HG03460 (cell line): ENCODE results near the gene BCKDK.
"Not testable (repeated sequence)": the region's sequence is repeated elsewhere in the genome, so short reads cannot be mapped to it uniquely, and the experiment has no call there.

Source experiments
- ATAC-seq: cut with Tn5 transposase; IDR thresholded peaks from one replicate; pipeline ENCODE4 v1.9.1; 2021; ENCODE audit not compliant: unreplicated experiment

BCKDK gene

GRCh38 chr16:31141071-31141469 lies 32.9 kb downstream of the BCKDK start:
- ATAC-seq, result not testable (repeated sequence)

GRCh38 chr16:31141489-31142108 lies 33.4 kb downstream of the BCKDK start:
- peak; percentile 10 for ATAC-seq

- peak; percentile 86 for ATAC-seq
These were observed 34.2 kb downstream of the BCKDK start for GRCh38 chr16:31142109-31143010.

GRCh38 chr16:31143011-31143693 lies 35.0 kb downstream of the BCKDK start:
- no peak for ATAC-seq

- no peak for ATAC-seq
These were observed 35.5 kb downstream of the BCKDK start for GRCh38 chr16:31143694-31144148.

GRCh38 chr16:31144418-31144817 lies 36.2 kb downstream of the BCKDK start:
- ATAC-seq, result not testable (repeated sequence)

GRCh38 chr16:31145398-31145990 lies 37.3 kb downstream of the BCKDK start:
- no peak for ATAC-seq

- ATAC-seq, result no peak
These were observed 39.4 kb downstream of the BCKDK start for GRCh38 chr16:31147574-31147973.

- ATAC-seq, result no peak
These were observed 40.1 kb downstream of the BCKDK start for GRCh38 chr16:31148281-31148728.

- ATAC-seq, result no peak
These were observed 40.7 kb downstream of the BCKDK start for GRCh38 chr16:31148896-31149295.

- ATAC-seq, result no peak
These were observed 41.1 kb downstream of the BCKDK start for GRCh38 chr16:31149332-31149731.

GRCh38 chr16:31149894-31150890 lies 42.0 kb downstream of the BCKDK start, which contains the start of gene PRSS36:
PRSS36 (minus strand) TSS chr16:31150066; CDS start chr16:31150035, 31 bp downstream.
- ATAC-seq, result no peak

GRCh38 chr16:31150976-31151375 lies 42.8 kb downstream of the BCKDK start:
- not testable (repeated sequence) for ATAC-seq

GRCh38 chr16:31157136-31157535 lies 49.0 kb downstream of the BCKDK start:
- no peak for ATAC-seq
